Spleen (tissue), 11 donors: ENCODE measurements around the gene ATP8A2. TPM values are rescaled to one million over a fixed set of nuclear protein-coding genes. Genes with fewer than 3 reads are reported as not detected.

ENCODE experiments used
- DNase-seq: peaks from one replicate; pipeline ENCODE4 v3.0.0-alpha.2; 2020
- H3K27ac ChIP-seq, 8 donors: fragments of 200-600 bp; sonication (generic) in 7 of 8; 1 replicate in 4 of 8; 2 replicates in 4 of 8; pipeline versions ENCODE4 v1.5.0 to v1.8.0; 2016 to 2021; ENCODE audit warnings: inconsistent platforms in 4 of 8, mild to moderate bottlenecking in 4 of 8, moderate library complexity in 1 of 8
- H3K27me3 ChIP-seq, 7 donors: fragments of 200-600 bp; sonication (generic) in 6 of 7; replicated peaks in 1 of 7; 1 replicate in 4 of 7; 2 replicates in 3 of 7; pipeline versions ENCODE4 v1.5.0 to v1.8.0; 2016 to 2021; ENCODE audit warnings: inconsistent platforms in 3 of 7, mild to moderate bottlenecking in 1 of 7
- H3K36me3 ChIP-seq, 6 donors: fragments of 200-600 bp; sonication (generic) in 5 of 6; 1 replicate in 4 of 6; 2 replicates in 2 of 6; pipeline versions ENCODE4 v1.5.0 to v1.8.0; 2016 to 2021; ENCODE audit warnings: inconsistent platforms in 2 of 6
- H3K4me1 ChIP-seq, 6 donors: fragments of 200-600 bp; sonication (generic) in 5 of 6; 1 replicate in 3 of 6; 2 replicates in 3 of 6; pipeline versions ENCODE4 v1.5.0 to v1.8.0; 2016 to 2021; ENCODE audit warnings: inconsistent platforms in 3 of 6
- H3K4me3 ChIP-seq, 8 donors: fragments of 200-600 bp; sonication (generic) in 7 of 8; 1 replicate in 4 of 8; 2 replicates in 4 of 8; pipeline versions ENCODE4 v1.5.0 to v1.8.0; 2016 to 2021; ENCODE audit warnings: inconsistent platforms in 4 of 8, mild to moderate bottlenecking in 4 of 8, moderate library complexity in 2 of 8
- H3K9me3 ChIP-seq, 8 donors: fragments of 200-600 bp; sonication (generic) in 7 of 8; 1 replicate in 4 of 8; 2 replicates in 4 of 8; pipeline versions ENCODE4 v1.5.0 to v1.8.0; 2016 to 2021; ENCODE audit warnings: inconsistent platforms in 4 of 8
- CTCF ChIP-seq, 11 experiments: fragments of 200-600 bp in 7 of 11; fragments of 450-650 bp in 4 of 11; sonication (generic) in 4 of 11; IDR thresholded peaks in 8 of 11; conservative IDR thresholded peaks in 3 of 11; 1 replicate in 7 of 11; 2 replicates in 4 of 11; pipeline versions ENCODE4 v1.4.0 to v1.8.0; 2016 to 2021; ENCODE audit warnings: antibody characterized with exemption in 11 of 11, inconsistent platforms in 4 of 11, mild to moderate bottlenecking in 1 of 11
- POLR2A ChIP-seq, 3 donors: fragments of 450-650 bp; IDR thresholded peaks; one replicate each; pipeline ENCODE4 v1.5.1; 2017; ENCODE audit warnings: antibody characterized with exemption in 3 of 3, mild to moderate bottlenecking in 1 of 3
- POLR2AphosphoS5 ChIP-seq, 3 donors: sonication (generic); formaldehyde crosslinking; IDR thresholded peaks; one replicate each; pipeline ENCODE4 v1.5.1; 2017; ENCODE audit warnings: antibody characterized with exemption in 3 of 3
- WGBS, 5 donors: extraction: QIAGEN DNeasy Blood & Tissue Kit in 3 of 5; methylation state at CpG; one replicate each; pipeline versions ENCODE4 v1.1.5 to v1.1.7; 2013 to 2018; 5-methylcytosine and 5-hydroxymethylcytosine counted together
- intact Hi-C: fragments of 100-400 bp; cut with DNase I; formaldehyde crosslinking; loops from one replicate; pipeline ENCODE4 v1.15.0; 2023; ENCODE audit warnings: low total_unique reads
- polyA plus RNA-seq, 3 donors: library from polyadenylated mRNA; stranded (reverse); fragments of 200-250 nt; gene quantifications; one replicate each; pipeline ENCODE4 v1.2.1, GENCODE V29; 2013
- total RNA-seq, 7 donors: library from RNA; depleted of rRNA in 3 of 7; stranded (reverse); fragments of >200 nt in 3 of 7; fragmentation: NEBNext Ultra II Directional in 4 of 7; extraction: Animal tissue kit (Norgen Biotek cat#: 25700) in 4 of 7; gene quantifications; one replicate each; pipeline versions ENCODE4 v1.1.0 to v1.2.1, GENCODE V29; 2016 to 2021
- donor health status: healthy with polysubstance abuse.
- donor health status: DM: no; HTN: no; CAD: no; lungs with moderate emphysema.
- donor health status: DM: no; HTN: no; CAD: no.
- donor health status: Bipolar disorder and iron deficiency.
- donor health status: healthy.
- donor health status: DM: no; HTN: no; CAD: no.
- donor health status: DM: yes; HTN: yes; CAD: no.

ATP8A2 gene
- total and polyA plus RNA-seq, 10 donors: 0.09 to 0.46 (median 0.25) TPM

GRCh38 chr13:25394402-25395060 lies 22.8 kb downstream of the ATP8A2 start:
- Histone ChIP-seq H3K36me3 (no peaks in the 10 kb centered on the region), H3K27me3 (peaks cover 0 to 8% (median 0%) of the 10 kb centered on the region in 7 donors), H3K9me3 (peaks cover 0 to 5% (median 0%) of the 10 kb centered on the region in 8 donors), H3K4me3 (no peak overlapping the region), H3K27ac (no peak overlapping the region), H3K4me1 (no peaks in the 10 kb centered on the region)
- intact Hi-C loops: no loop called here
- DNase-seq: no peak
- TF ChIP-seq POLR2AphosphoS5 (IDR thresholded peaks at IDR 0.05): no peak
- 54 to 60% (median 55%) methylated on average over 4 of the region's 4 CpGs for WGBS, 5 donors

GRCh38 chr13:25397763-25398162 lies 26.0 kb downstream of the ATP8A2 start:
- WGBS, 5 donors: 72 to 94% (median 87%) methylated on average over 1 of the region's 1 CpG
- H3K4me1 ChIP-seq: no peaks in the 10 kb centered on the region
- no peak overlapping the region for H3K4me3 ChIP-seq
- no peak overlapping the region for H3K27ac ChIP-seq
- peaks cover 0 to 5% (median 0%) of the 10 kb centered on the region in 8 donors for H3K9me3 ChIP-seq
- no peak for DNase-seq
- intact Hi-C loops: no loop called here
- H3K36me3 ChIP-seq: no peaks in the 10 kb centered on the region
- no peak for TF ChIP-seq POLR2A (IDR thresholded peaks at IDR 0.05)
- TF ChIP-seq POLR2AphosphoS5 (IDR thresholded peaks at IDR 0.05): no peak
- no peak for TF ChIP-seq CTCF (IDR thresholded peaks at IDR 0.05 in 8 of 11, conservative IDR thresholded peaks at IDR 0.05 in 3 of 11)
- H3K27me3 ChIP-seq: peaks cover 0 to 4% (median 0%) of the 10 kb centered on the region in 7 donors

GRCh38 chr13:25400925-25401324 lies 29.2 kb downstream of the ATP8A2 start:
- Histone ChIP-seq H3K36me3 (no peaks in the 10 kb centered on the region), H3K27ac (no peak overlapping the region), H3K4me1 (no peaks in the 10 kb centered on the region), H3K27me3 (peaks cover 0 to 28% (median 0%) of the 10 kb centered on the region in 7 donors), H3K9me3 (no peaks in the 10 kb centered on the region), H3K4me3 (no peak overlapping the region)
- WGBS, 5 donors: 49 to 64% (median 58%) methylated on average over 6 of the region's 6 CpGs
- no peak for TF ChIP-seq CTCF (IDR thresholded peaks at IDR 0.05 in 8 of 11, conservative IDR thresholded peaks at IDR 0.05 in 3 of 11)
- no peak for TF ChIP-seq POLR2AphosphoS5 (IDR thresholded peaks at IDR 0.05)
- no peak for TF ChIP-seq POLR2A (IDR thresholded peaks at IDR 0.05)
- no peak for DNase-seq
- intact Hi-C loops: no loop called here

- no peak for DNase-seq
- WGBS, 5 donors: 74 to 94% (median 87%) methylated on average over 7 of the region's 7 CpGs
- Histone ChIP-seq H3K27ac (no peak overlapping the region), H3K4me1 (no peaks in the 10 kb centered on the region), H3K36me3 (no peaks in the 10 kb centered on the region), H3K9me3 (no peaks in the 10 kb centered on the region), H3K4me3 (no peak overlapping the region), H3K27me3 (peaks cover 0 to 29% (median 0%) of the 10 kb centered on the region in 7 donors)
- TF ChIP-seq CTCF (IDR thresholded peaks at IDR 0.05 in 8 of 11, conservative IDR thresholded peaks at IDR 0.05 in 3 of 11) (no peak), POLR2A (IDR thresholded peaks at IDR 0.05) (no peak), POLR2AphosphoS5 (IDR thresholded peaks at IDR 0.05) (no peak)
- intact Hi-C loops: no loop called here
These were observed 30.2 kb downstream of the ATP8A2 start for GRCh38 chr13:25401958-25402357.
